Spleen (tissue), 11 donors: Measurements from ENCODE around the gene ZMYM2. TPM values are rescaled to one million over a fixed set of nuclear protein-coding genes. Genes with fewer than 3 reads are reported as not detected.

Experiments
- DNase-seq: peaks from one replicate; pipeline ENCODE4 v3.0.0-alpha.2; 2020
- H3K27ac ChIP-seq, 8 donors: fragments of 200-600 bp; sonication (generic) in 7 of 8; 1 replicate in 4 of 8; 2 replicates in 4 of 8; pipeline versions ENCODE4 v1.5.0 to v1.8.0; 2016 to 2021; ENCODE audit warnings: inconsistent platforms in 4 of 8, mild to moderate bottlenecking in 4 of 8, moderate library complexity in 1 of 8
- H3K27me3 ChIP-seq, 7 donors: fragments of 200-600 bp; sonication (generic) in 6 of 7; replicated peaks in 1 of 7; 1 replicate in 4 of 7; 2 replicates in 3 of 7; pipeline versions ENCODE4 v1.5.0 to v1.8.0; 2016 to 2021; ENCODE audit warnings: inconsistent platforms in 3 of 7, mild to moderate bottlenecking in 1 of 7
- H3K36me3 ChIP-seq, 6 donors: fragments of 200-600 bp; sonication (generic) in 5 of 6; 1 replicate in 4 of 6; 2 replicates in 2 of 6; pipeline versions ENCODE4 v1.5.0 to v1.8.0; 2016 to 2021; ENCODE audit warnings: inconsistent platforms in 2 of 6
- H3K4me1 ChIP-seq, 6 donors: fragments of 200-600 bp; sonication (generic) in 5 of 6; 1 replicate in 3 of 6; 2 replicates in 3 of 6; pipeline versions ENCODE4 v1.5.0 to v1.8.0; 2016 to 2021; ENCODE audit warnings: inconsistent platforms in 3 of 6
- H3K4me3 ChIP-seq, 8 donors: fragments of 200-600 bp; sonication (generic) in 7 of 8; 1 replicate in 4 of 8; 2 replicates in 4 of 8; pipeline versions ENCODE4 v1.5.0 to v1.8.0; 2016 to 2021; ENCODE audit warnings: inconsistent platforms in 4 of 8, mild to moderate bottlenecking in 4 of 8, moderate library complexity in 2 of 8
- H3K9me3 ChIP-seq, 8 donors: fragments of 200-600 bp; sonication (generic) in 7 of 8; 1 replicate in 4 of 8; 2 replicates in 4 of 8; pipeline versions ENCODE4 v1.5.0 to v1.8.0; 2016 to 2021; ENCODE audit warnings: inconsistent platforms in 4 of 8
- POLR2A ChIP-seq, 3 donors: fragments of 450-650 bp; IDR thresholded peaks; one replicate each; pipeline ENCODE4 v1.5.1; 2017; ENCODE audit warnings: antibody characterized with exemption in 3 of 3, mild to moderate bottlenecking in 1 of 3
- POLR2AphosphoS5 ChIP-seq, 3 donors: sonication (generic); formaldehyde crosslinking; IDR thresholded peaks; one replicate each; pipeline ENCODE4 v1.5.1; 2017; ENCODE audit warnings: antibody characterized with exemption in 3 of 3
- WGBS, 5 donors: extraction: QIAGEN DNeasy Blood & Tissue Kit in 3 of 5; methylation state at CpG; one replicate each; pipeline versions ENCODE4 v1.1.5 to v1.1.7; 2013 to 2018; 5-methylcytosine and 5-hydroxymethylcytosine counted together
- intact Hi-C: fragments of 100-400 bp; cut with DNase I; formaldehyde crosslinking; loops from one replicate; pipeline ENCODE4 v1.15.0; 2023; ENCODE audit warnings: low total_unique reads
- polyA plus RNA-seq, 3 donors: library from polyadenylated mRNA; stranded (reverse); fragments of 200-250 nt; gene quantifications; one replicate each; pipeline ENCODE4 v1.2.1, GENCODE V29; 2013
- total RNA-seq, 7 donors: library from RNA; depleted of rRNA in 3 of 7; stranded (reverse); fragments of >200 nt in 3 of 7; fragmentation: NEBNext Ultra II Directional in 4 of 7; extraction: Animal tissue kit (Norgen Biotek cat#: 25700) in 4 of 7; gene quantifications; one replicate each; pipeline versions ENCODE4 v1.1.0 to v1.2.1, GENCODE V29; 2016 to 2021
- TF ChIP-seq, protein P1 (sequence below), 11 experiments: fragments of 200-600 bp in 7 of 11; fragments of 450-650 bp in 4 of 11; sonication (generic) in 4 of 11; IDR thresholded peaks in 8 of 11; conservative IDR thresholded peaks in 3 of 11; 1 replicate in 7 of 11; 2 replicates in 4 of 11; pipeline versions ENCODE4 v1.4.0 to v1.8.0; 2016 to 2021; ENCODE audit warnings: antibody characterized with exemption in 11 of 11, inconsistent platforms in 4 of 11, mild to moderate bottlenecking in 1 of 11
- donor health status: healthy with polysubstance abuse.
- donor health status: DM: no; HTN: no; CAD: no; lungs with moderate emphysema.
- donor health status: DM: no; HTN: no; CAD: no.
- donor health status: Bipolar disorder and iron deficiency.
- donor health status: healthy.
- donor health status: DM: no; HTN: no; CAD: no.
- donor health status: DM: yes; HTN: yes; CAD: no.

ZMYM2 gene
- total and polyA plus RNA-seq, 10 donors, result 17.8 to 125 (median 94.6) TPM

DNA sequence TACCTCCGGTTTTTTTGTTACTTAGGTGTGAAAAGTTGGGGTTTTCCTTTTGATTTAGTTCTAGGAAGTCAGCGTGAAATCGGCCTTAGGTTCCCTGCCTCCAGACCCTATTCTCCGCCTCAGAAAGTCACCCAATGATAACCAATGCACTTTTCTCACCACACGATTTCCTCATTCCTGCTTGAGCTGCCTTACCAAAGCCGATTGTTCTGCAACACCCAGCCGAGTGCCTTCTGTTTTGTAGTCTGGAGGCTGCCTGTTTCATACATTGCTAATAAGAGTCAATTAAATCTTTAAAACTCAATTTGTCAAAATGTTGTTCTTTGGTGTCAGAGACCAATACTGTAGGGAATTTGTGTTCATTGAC is 162.6 kb downstream of the ZMYM2 start:
- Histone ChIP-seq H3K27ac (peak overlapping the region in 4 of 8 donors; percentile 69 to 86 (median 74)), H3K9me3 (no peaks in the 10 kb centered on the region), H3K27me3 (peaks cover 0 to 32% (median 4%) of the 10 kb centered on the region in 7 donors), H3K4me3 (peak overlapping the region in 5 of 8 donors; percentile 27 to 81 (median 33)), H3K4me1 (peaks cover 0 to 29% (median 14%) of the 10 kb centered on the region in 6 donors), H3K36me3 (no peaks in the 10 kb centered on the region)
- TF ChIP-seq, protein P1, sequence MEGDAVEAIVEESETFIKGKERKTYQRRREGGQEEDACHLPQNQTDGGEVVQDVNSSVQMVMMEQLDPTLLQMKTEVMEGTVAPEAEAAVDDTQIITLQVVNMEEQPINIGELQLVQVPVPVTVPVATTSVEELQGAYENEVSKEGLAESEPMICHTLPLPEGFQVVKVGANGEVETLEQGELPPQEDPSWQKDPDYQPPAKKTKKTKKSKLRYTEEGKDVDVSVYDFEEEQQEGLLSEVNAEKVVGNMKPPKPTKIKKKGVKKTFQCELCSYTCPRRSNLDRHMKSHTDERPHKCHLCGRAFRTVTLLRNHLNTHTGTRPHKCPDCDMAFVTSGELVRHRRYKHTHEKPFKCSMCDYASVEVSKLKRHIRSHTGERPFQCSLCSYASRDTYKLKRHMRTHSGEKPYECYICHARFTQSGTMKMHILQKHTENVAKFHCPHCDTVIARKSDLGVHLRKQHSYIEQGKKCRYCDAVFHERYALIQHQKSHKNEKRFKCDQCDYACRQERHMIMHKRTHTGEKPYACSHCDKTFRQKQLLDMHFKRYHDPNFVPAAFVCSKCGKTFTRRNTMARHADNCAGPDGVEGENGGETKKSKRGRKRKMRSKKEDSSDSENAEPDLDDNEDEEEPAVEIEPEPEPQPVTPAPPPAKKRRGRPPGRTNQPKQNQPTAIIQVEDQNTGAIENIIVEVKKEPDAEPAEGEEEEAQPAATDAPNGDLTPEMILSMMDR (IDR thresholded peaks at IDR 0.05 in 8 of 11, conservative IDR thresholded peaks at IDR 0.05 in 3 of 11), result no peak
- no peak for TF ChIP-seq POLR2A (IDR thresholded peaks at IDR 0.05)
- TF ChIP-seq POLR2AphosphoS5 (IDR thresholded peaks at IDR 0.05), result no peak
- 34 to 57% (median 50%) methylated on average over 7 of the region's 7 CpGs for WGBS, 5 donors
- intact Hi-C loops, result no loop called here
- DNase-seq, result no peak

DNA sequence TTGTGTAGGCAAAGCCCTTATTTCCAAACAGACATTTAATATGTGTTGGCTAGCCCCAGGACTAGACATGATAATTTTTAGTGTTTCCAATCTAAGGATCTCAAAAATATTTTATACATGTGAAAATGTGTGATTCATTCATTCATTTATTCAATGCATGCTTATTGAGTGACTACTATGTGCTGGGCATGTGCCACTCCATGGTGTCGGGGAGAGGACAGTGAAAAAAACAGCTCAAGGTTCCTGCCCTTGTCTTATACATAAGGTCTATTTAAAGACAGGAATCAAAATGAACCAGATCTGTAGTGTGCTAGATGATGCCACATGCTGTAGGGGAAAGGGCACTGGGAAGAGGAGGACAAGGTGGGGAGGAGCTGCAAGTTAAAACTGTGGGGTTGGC is 165.8 kb downstream of the ZMYM2 start:
- Histone ChIP-seq H3K36me3 (no peaks in the 10 kb centered on the region), H3K27me3 (peaks cover 0 to 50% (median 26%) of the 10 kb centered on the region in 7 donors), H3K4me1 (peaks cover 12 to 39% (median 21%) of the 10 kb centered on the region in 6 donors), H3K9me3 (no peaks in the 10 kb centered on the region), H3K27ac (no peak overlapping the region), H3K4me3 (no peak overlapping the region)
- 82 to 91% (median 83%) methylated on average over 1 of the region's 1 CpG for WGBS, 5 donors
- TF ChIP-seq, protein P1 (IDR thresholded peaks at IDR 0.05 in 8 of 11, conservative IDR thresholded peaks at IDR 0.05 in 3 of 11), result no peak
- intact Hi-C loops, result no loop called here
- no peak for DNase-seq

DNA sequence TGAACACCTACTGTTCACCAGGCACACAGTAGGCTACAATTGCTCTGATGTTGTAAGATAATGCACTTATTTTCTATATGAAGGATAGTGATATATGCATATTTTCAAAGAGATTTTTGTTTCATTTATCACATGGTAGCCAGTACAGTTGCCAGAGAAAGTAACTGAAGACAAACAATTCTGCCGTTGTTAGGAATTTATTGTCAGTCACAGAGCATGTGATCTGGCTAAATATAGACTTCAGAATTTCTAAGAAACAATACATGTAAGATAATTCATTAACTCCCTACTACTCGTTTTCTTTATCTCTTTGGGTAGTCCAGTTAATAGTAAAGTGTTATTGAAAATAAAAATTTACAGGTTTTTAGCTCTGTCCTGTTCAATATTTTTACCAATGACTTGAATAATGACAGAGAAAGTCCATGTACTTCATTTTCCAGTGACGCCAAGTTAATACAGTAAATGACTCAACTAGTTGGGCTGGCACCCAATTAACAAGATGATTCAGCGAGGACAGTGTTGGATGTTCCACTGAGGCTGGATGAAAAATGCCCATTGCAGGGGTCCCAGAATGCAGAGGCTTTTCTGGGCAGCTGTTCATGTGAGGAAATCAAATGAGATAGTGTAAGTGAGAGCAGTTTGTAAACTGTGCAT is 166.7 kb downstream of the ZMYM2 start:
- peaks cover 6 to 29% (median 17%) of the 10 kb centered on the region in 6 donors for H3K4me1 ChIP-seq
- no peak for DNase-seq
- intact Hi-C loops, result no loop called here
- H3K27me3 ChIP-seq, result peaks cover 0 to 60% (median 34%) of the 10 kb centered on the region in 7 donors
- no peaks in the 10 kb centered on the region for H3K9me3 ChIP-seq
- H3K27ac ChIP-seq, result no peak overlapping the region
- no peaks in the 10 kb centered on the region for H3K36me3 ChIP-seq
- 39 to 55% (median 49%) methylated on average over 4 of the region's 4 CpGs for WGBS, 5 donors
- H3K4me3 ChIP-seq, result no peak overlapping the region
- TF ChIP-seq POLR2A (IDR thresholded peaks at IDR 0.05), result no peak
- no peak for TF ChIP-seq POLR2AphosphoS5 (IDR thresholded peaks at IDR 0.05)
- TF ChIP-seq, protein P1 (IDR thresholded peaks at IDR 0.05 in 8 of 11, conservative IDR thresholded peaks at IDR 0.05 in 3 of 11), result no peak

DNA sequence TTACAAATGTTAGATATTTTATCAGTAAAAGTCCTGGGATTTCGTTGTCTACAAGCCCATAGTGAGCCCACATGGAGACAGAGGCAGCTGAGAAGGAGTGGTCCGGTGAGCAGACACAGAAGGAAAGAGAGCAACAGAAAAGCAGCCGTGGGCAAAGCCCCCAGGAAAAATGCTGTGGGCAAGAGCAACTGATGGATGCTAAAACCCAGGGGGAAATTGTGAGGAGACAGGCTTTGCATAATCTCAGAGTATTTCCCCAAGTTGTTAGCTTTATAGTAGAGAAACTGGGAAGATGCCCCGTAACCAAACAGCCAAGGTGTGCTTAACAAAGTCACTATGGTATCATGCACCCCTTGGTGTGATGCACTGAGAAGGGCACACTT is 167.2 kb downstream of the ZMYM2 start:
- Histone ChIP-seq H3K27me3 (peaks cover 0 to 65% (median 34%) of the 10 kb centered on the region in 7 donors), H3K4me1 (peaks cover 6 to 25% (median 17%) of the 10 kb centered on the region in 6 donors), H3K9me3 (no peaks in the 10 kb centered on the region), H3K36me3 (no peaks in the 10 kb centered on the region), H3K4me3 (no peak overlapping the region), H3K27ac (no peak overlapping the region)
- intact Hi-C loops, result no loop called here
- TF ChIP-seq POLR2A (IDR thresholded peaks at IDR 0.05) (no peak), POLR2AphosphoS5 (IDR thresholded peaks at IDR 0.05) (no peak)
- TF ChIP-seq, protein P1 (IDR thresholded peaks at IDR 0.05 in 8 of 11, conservative IDR thresholded peaks at IDR 0.05 in 3 of 11), result no peak
- WGBS, 5 donors, result 68 to 83% (median 75%) methylated on average over 4 of the region's 4 CpGs
- DNase-seq, result no peak
